ENCODE measurements around the gene BOC. TPM values are rescaled to one million over a fixed set of nuclear protein-coding genes. Genes with fewer than 3 reads are reported as not detected.

The BOC gene
- total RNA-seq, 4 donors from 2014 or later, result 13.7 to 75.7 (median 24.1) TPM

GRCh38 chr3:113234028-113234427, 22.7 kb downstream of the BOC start:
- H3K4me1 ChIP-seq, result peaks cover 0 to 63% (median 28%) of the 10 kb centered on the region in 3 donors
- H3K9me3 ChIP-seq, result no peaks in the 10 kb centered on the region
- DNase-seq, result no peak
- peak overlapping the region; percentile 22 to 72 (median 62) for H3K27ac ChIP-seq
- peaks cover 0 to 7% (median 0%) of the 10 kb centered on the region in 3 donors for H3K36me3 ChIP-seq
- intact Hi-C loops (cut with DNase I), result no loop called here
- TF ChIP-seq CTCF (IDR thresholded peaks at IDR 0.05) (no peak), POLR2A (IDR thresholded peaks at IDR 0.05) (no peak)
- no peak overlapping the region for H3K4me3 ChIP-seq
- no peaks in the 10 kb centered on the region for H3K27me3 ChIP-seq
- WGBS, 2 donors, result 29 to 60% methylated on average over 3 of the region's 3 CpGs

GRCh38 chr3:113234688-113235260, 23.4 kb downstream of the BOC start:
- Histone ChIP-seq H3K36me3 (peaks cover 0 to 11% (median 0%) of the 10 kb centered on the region in 3 donors), H3K9me3 (no peaks in the 10 kb centered on the region), H3K27ac (peak overlapping the region; percentile 20 to 72 (median 62)), H3K4me3 (no peak overlapping the region), H3K27me3 (no peaks in the 10 kb centered on the region), H3K4me1 (peaks cover 0 to 67% (median 28%) of the 10 kb centered on the region in 3 donors)
- TF ChIP-seq POLR2A (IDR thresholded peaks at IDR 0.05) (no peak), CTCF (IDR thresholded peaks at IDR 0.05) (no peak)
- no peak for DNase-seq
- intact Hi-C loops (cut with DNase I), result no loop called here
- 38 to 45% methylated on average over 5 to 6 of the region's 6 CpGs for WGBS, 2 donors

GRCh38 chr3:113238503-113238902, 27.1 kb downstream of the BOC start:
- intact Hi-C loops (cut with DNase I), result no loop called here
- no peaks in the 10 kb centered on the region for H3K27me3 ChIP-seq
- TF ChIP-seq POLR2A (IDR thresholded peaks at IDR 0.05) (no peak), CTCF (IDR thresholded peaks at IDR 0.05) (no peak)
- 73 to 81% methylated on average over 2 of the region's 2 CpGs for WGBS, 2 donors
- H3K4me3 ChIP-seq, result no peak overlapping the region
- H3K36me3 ChIP-seq, result peaks cover 0 to 11% (median 0%) of the 10 kb centered on the region in 3 donors
- no peak for DNase-seq
- H3K4me1 ChIP-seq, result peaks cover 5 to 66% (median 21%) of the 10 kb centered on the region in 3 donors
- no peak overlapping the region for H3K27ac ChIP-seq
- no peaks in the 10 kb centered on the region for H3K9me3 ChIP-seq

- no peak for DNase-seq
- TF ChIP-seq CTCF (IDR thresholded peaks at IDR 0.05), result no peak
- no peak for TF ChIP-seq POLR2A (IDR thresholded peaks at IDR 0.05)
- no peak overlapping the region for H3K4me3 ChIP-seq
- H3K27me3 ChIP-seq, result no peaks in the 10 kb centered on the region
- 72 to 74% methylated on average over 3 of the region's 3 CpGs for WGBS, 2 donors
- intact Hi-C loops (cut with DNase I), result no loop called here
- peak overlapping the region; percentile 19 to 71 (median 58) for H3K27ac ChIP-seq
- H3K36me3 ChIP-seq, result peaks cover 0 to 11% (median 0%) of the 10 kb centered on the region in 3 donors
- no peaks in the 10 kb centered on the region for H3K9me3 ChIP-seq
- H3K4me1 ChIP-seq, result peaks cover 5 to 61% (median 6%) of the 10 kb centered on the region in 3 donors
Observed at GRCh38 chr3:113240841-113241240, 29.5 kb downstream of the BOC start.

- TF ChIP-seq CTCF (IDR thresholded peaks at IDR 0.05), result no peak
- TF ChIP-seq POLR2A (IDR thresholded peaks at IDR 0.05), result no peak
- intact Hi-C loops (cut with DNase I), result no loop called here
- 38 to 43% methylated on average over 7 of the region's 7 CpGs for WGBS, 2 donors
- Histone ChIP-seq H3K36me3 (peaks cover 0 to 11% (median 0%) of the 10 kb centered on the region in 3 donors), H3K4me1 (peaks cover 5 to 67% (median 10%) of the 10 kb centered on the region in 3 donors), H3K27ac (peak overlapping the region; percentile 19 to 71 (median 58)), H3K4me3 (no peak overlapping the region), H3K27me3 (no peaks in the 10 kb centered on the region), H3K9me3 (no peaks in the 10 kb centered on the region)
- DNase-seq, result no peak
Observed at GRCh38 chr3:113241292-113242095, 30.1 kb downstream of the BOC start.
